Measurements from ENCODE around the gene COPS9.

- TF ChIP-seq CTCF (optimal IDR thresholded peaks at IDR 0.05 in 1 of 3, IDR thresholded peaks at IDR 0.05 in 1 of 3, conservative IDR thresholded peaks at IDR 0.05 in 1 of 3; ENCODE audit: extremely low read depth in 1 of 3, insufficient read depth in 2 of 3, low read length in 3 of 3) (no peak), EZH2 (IDR thresholded peaks at IDR 0.05; ENCODE audit: low read length) (no peak)
Measured at GRCh38 chr2:240157147-240157470, 21.0 kb upstream of the COPS9 start.

Measured in keratinocyte (primary cell).